Activated CD4-positive, alpha-beta T cell treated with anti-CD3 and anti-CD28 coated beads for 36 hours (primary cell): Measurements from ENCODE around the gene HOPX. TPM values are rescaled to one million over a fixed set of nuclear protein-coding genes. Genes with fewer than 3 reads are reported as not detected.
"Not testable (repeated sequence)": the region's sequence is repeated elsewhere in the genome, so short reads cannot be mapped to it uniquely, and the experiment has no call there.

Source experiments
- ATAC-seq: fragments of 200-7000 bp; cut with Tn5 transposase; one replicate; pipeline ENCODE4 v1.10.0; 2021; ENCODE audit warnings: mild to moderate bottlenecking, moderate library complexity
- CTCF ChIA-PET: fragments of 350-600 bp; sonication (Branson Sonifier 250); formaldehyde crosslinking; loops from one replicate; lab custom pipeline; 2021; ENCODE audit warnings: antibody characterized with exemption; lab: Charles Lee
- POLR2A ChIA-PET: fragments of 350-600 bp; sonication (Branson Sonifier 250); formaldehyde crosslinking; loops from one replicate; lab custom pipeline; 2021; ENCODE audit warnings: antibody characterized with exemption, inconsistent platforms; lab: Charles Lee
- DNase-seq: peaks from one replicate; pipeline ENCODE4 v3.0.0-alpha.2; 2020
- H3K27ac Mint-ChIP-seq: one replicate; pipeline ENCODE4 v1.8.0; 2021; ENCODE audit warnings: mixed read lengths
- H3K27me3 Mint-ChIP-seq: one replicate; pipeline ENCODE4 v1.8.0; 2021; ENCODE audit warnings: mixed read lengths
- H3K36me3 Mint-ChIP-seq: one replicate; pipeline ENCODE4 v1.8.0; 2021; ENCODE audit warnings: low read depth, mixed read lengths
- H3K4me1 Mint-ChIP-seq: one replicate; pipeline ENCODE4 v1.8.0; 2021; ENCODE audit warnings: mixed read lengths
- H3K4me3 Mint-ChIP-seq: one replicate; pipeline ENCODE4 v1.8.0; 2021; ENCODE audit warnings: mild to moderate bottlenecking, moderate library complexity, mixed read lengths
- H3K9me3 Mint-ChIP-seq: one replicate; pipeline ENCODE4 v1.8.0; 2021; ENCODE audit warnings: low read depth, mixed read lengths
- intact Hi-C, 2 experiments: fragments of 100-400 bp; cut with DNase I in 1 of 2; cut with micrococcal nuclease in 1 of 2; formaldehyde crosslinking; loops; one replicate each; pipeline versions ENCODE4 v1.14.2 to v1.15.1; 2022 to 2024; cut with DNase I, micrococcal nuclease
- total RNA-seq, 2 experiments: library from RNA; stranded (reverse); gene quantifications; one replicate each; pipeline ENCODE4 v1.2.3, GENCODE V29; 2021

HOPX gene
- total RNA-seq, 2 experiments from 2014 or later, result 56.3 to 83.9 TPM

- intact Hi-C loops, result no loop called here
- Mint-ChIP-seq H3K4me1 (no peaks in the 10 kb centered on the region), H3K27ac (no peak overlapping the region), H3K4me3 (no peak overlapping the region), H3K27me3 (peaks cover 6% of the 10 kb centered on the region), H3K9me3 (peaks cover 6% of the 10 kb centered on the region), H3K36me3 (peaks cover 5% of the 10 kb centered on the region)
- no peak for ATAC-seq
- no peak for DNase-seq
- POLR2A ChIA-PET, result interaction anchor here (0.5 to 0.7 kb wide), 2 partner anchors 170 to 971 kb away, joined by 8 to 9 read pairs; no protein-coding TSS in a partner anchor
- CTCF ChIA-PET, result interaction anchor here (0.7 to 2.3 kb wide), 7 partner anchors 10 to 165 kb away, joined by 3 to 19 read pairs (median 4); partner anchors contain the start of gene HOPX
Observed at GRCh38 chr4:56671373-56671772, 9.7 kb downstream of the HOPX start.

DNA sequence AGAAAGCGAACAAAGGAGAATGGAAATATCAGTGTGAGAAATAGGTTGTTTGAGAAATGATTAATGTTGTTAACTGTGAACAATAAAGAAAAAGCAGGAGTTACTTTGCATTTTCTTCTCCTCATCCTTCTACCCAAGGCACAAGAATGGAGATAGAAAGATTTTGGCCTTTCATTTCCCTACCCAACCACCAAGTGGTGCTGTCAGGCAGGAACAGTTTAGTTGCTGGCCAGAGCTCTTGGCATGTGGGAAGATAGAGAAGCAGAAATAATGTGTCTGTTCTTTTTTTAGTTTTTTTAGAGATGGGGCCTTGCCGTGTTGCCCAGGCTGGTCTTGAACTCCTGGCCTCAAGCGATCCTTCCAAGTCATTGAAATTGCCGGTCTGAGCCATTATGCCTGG lies 12.8 kb downstream of the HOPX start:
- CTCF ChIA-PET, result interaction anchor here (0.6 to 0.9 kb wide), 6 partner anchors 10 to 235 kb away, joined by 3 to 4 read pairs (median 3); no protein-coding TSS in a partner anchor
- H3K9me3 Mint-ChIP-seq, result peaks cover 6% of the 10 kb centered on the region
- intact Hi-C loops, result loop anchor here (1.0 kb wide), 3 partner anchors 132 to 168 kb away; no protein-coding TSS in a partner anchor

GRCh38 chr4:56667396-56667795 lies 13.7 kb downstream of the HOPX start:
- POLR2A ChIA-PET, H3K9me3 Mint-ChIP-seq, H3K27me3 Mint-ChIP-seq, H3K4me3 Mint-ChIP-seq, DNase-seq, CTCF ChIA-PET, H3K4me1 Mint-ChIP-seq, ATAC-seq, H3K27ac Mint-ChIP-seq, intact Hi-C loops, H3K36me3 Mint-ChIP-seq: not testable (repeated sequence)

More for the DNA sequence above, 12.8 kb downstream of the HOPX start:
- Mint-ChIP-seq H3K4me3 (no peak overlapping the region), H3K27ac (no peak overlapping the region), H3K36me3 (peaks cover 5% of the 10 kb centered on the region), H3K27me3 (peaks cover 9% of the 10 kb centered on the region), H3K4me1 (no peaks in the 10 kb centered on the region)
- peak; percentile 50 for DNase-seq
- ATAC-seq, result peak; percentile 58
- POLR2A ChIA-PET, result no interaction called here

GRCh38 chr4:56666279-56666678 lies 14.8 kb downstream of the HOPX start:
- CTCF ChIA-PET, result interaction anchor here (0.8 kb wide), 1 partner anchor 134 kb away, joined by 4 read pairs; no protein-coding TSS in a partner anchor

DNA sequence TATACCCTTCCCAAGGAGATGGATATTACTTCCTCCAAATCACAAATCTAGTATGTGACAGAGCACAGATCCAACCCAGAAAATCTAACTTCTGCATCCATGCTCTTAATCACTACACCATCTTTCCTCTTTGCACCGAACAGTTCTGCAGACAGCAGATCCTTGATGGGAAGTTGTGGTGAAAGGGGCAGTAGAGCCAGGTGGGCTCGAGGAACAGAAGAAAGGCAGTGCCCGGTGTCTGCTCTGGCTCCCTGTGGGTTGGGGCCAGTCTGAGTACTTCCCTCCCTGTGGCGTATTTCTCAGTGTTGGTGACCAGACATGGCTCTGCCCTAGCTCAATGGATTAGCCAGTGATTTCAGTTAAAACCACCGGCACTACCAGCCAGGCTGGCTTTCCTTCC lies 15.3 kb downstream of the HOPX start:
- no peaks in the 10 kb centered on the region for H3K4me1 Mint-ChIP-seq
- H3K36me3 Mint-ChIP-seq, result peaks cover 5% of the 10 kb centered on the region
- POLR2A ChIA-PET, result no interaction called here
- ATAC-seq, result no peak
- H3K9me3 Mint-ChIP-seq, result peaks cover 6% of the 10 kb centered on the region
- H3K27me3 Mint-ChIP-seq, result peaks cover 13% of the 10 kb centered on the region
- no peak for DNase-seq
- H3K4me3 Mint-ChIP-seq, result no peak overlapping the region
- CTCF ChIA-PET, result interaction anchor here (0.8 kb wide), 1 partner anchor 134 kb away, joined by 4 read pairs; no protein-coding TSS in a partner anchor
- intact Hi-C loops, result no loop called here
- no peak overlapping the region for H3K27ac Mint-ChIP-seq

More at GRCh38 chr4:56666279-56666678, 14.8 kb downstream of the HOPX start:
- DNase-seq, result no peak
- Mint-ChIP-seq H3K4me1 (no peaks in the 10 kb centered on the region), H3K27me3 (peaks cover 13% of the 10 kb centered on the region), H3K27ac (no peak overlapping the region), H3K36me3 (peaks cover 5% of the 10 kb centered on the region), H3K9me3 (peaks cover 6% of the 10 kb centered on the region), H3K4me3 (no peak overlapping the region)
- no peak for ATAC-seq
- intact Hi-C loops, result no loop called here
- POLR2A ChIA-PET, result no interaction called here

GRCh38 chr4:56662782-56663468 lies 18.2 kb downstream of the HOPX start:
- Mint-ChIP-seq H3K27ac (no peak overlapping the region), H3K36me3 (no peaks in the 10 kb centered on the region), H3K27me3 (peaks cover 18% of the 10 kb centered on the region), H3K4me1 (peaks cover 3% of the 10 kb centered on the region), H3K9me3 (no peaks in the 10 kb centered on the region), H3K4me3 (no peak overlapping the region)
- ATAC-seq, result no peak
- POLR2A ChIA-PET, result no interaction called here
- CTCF ChIA-PET, result interaction anchor here (1.0 kb wide), 1 partner anchor 166 kb away, joined by 3 read pairs; no protein-coding TSS in a partner anchor
- intact Hi-C loops, result no loop called here
- no peak for DNase-seq

GRCh38 chr4:56659946-56660345 lies 21.1 kb downstream of the HOPX start:
- Mint-ChIP-seq H3K27me3 (peaks cover 22% of the 10 kb centered on the region), H3K9me3 (no peaks in the 10 kb centered on the region), H3K4me1 (peaks cover 19% of the 10 kb centered on the region), H3K36me3 (peaks cover 3% of the 10 kb centered on the region), H3K27ac (no peak overlapping the region), H3K4me3 (no peak overlapping the region)
- POLR2A ChIA-PET, result no interaction called here
- intact Hi-C loops, result loop anchor here (5.0 to 10.0 kb wide), 2 partner anchors 225 to 317 kb away; partner anchors contain the start of genes NOA1 (in 1 of the 2), PAICS (in 1 of the 2), POLR2B (in 1 of the 2) and PPAT (in 1 of the 2)
- ATAC-seq (no peak), DNase-seq (no peak)
- CTCF ChIA-PET, result interaction anchor here (1.0 to 2.9 kb wide), 4 partner anchors 12 to 140 kb away, joined by 3 to 8 read pairs (median 4); no protein-coding TSS in a partner anchor

DNA sequence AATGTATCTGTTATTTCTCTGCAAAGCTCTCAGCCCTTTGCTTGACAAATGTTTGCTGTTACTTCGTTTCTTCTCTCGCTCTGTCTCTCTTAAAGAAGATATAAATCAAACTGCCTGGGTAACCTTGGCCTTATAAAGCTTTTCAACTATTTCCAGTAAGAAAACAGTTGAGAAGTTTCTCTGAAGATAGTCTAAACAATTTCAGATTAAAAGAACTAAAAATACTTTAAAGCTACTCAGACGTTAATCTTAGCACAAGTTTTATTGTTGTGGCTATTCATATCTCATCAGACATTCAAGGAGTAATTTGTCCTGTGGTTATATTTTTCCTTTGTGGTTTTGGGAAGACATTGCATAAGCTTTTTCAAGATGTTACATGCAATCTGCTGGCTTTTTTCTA lies 22.6 kb downstream of the HOPX start:
- H3K4me3 Mint-ChIP-seq, result no peak overlapping the region
- H3K36me3 Mint-ChIP-seq, result peaks cover 6% of the 10 kb centered on the region
- no peak for ATAC-seq
- H3K9me3 Mint-ChIP-seq, result no peaks in the 10 kb centered on the region
- peaks cover 32% of the 10 kb centered on the region for H3K4me1 Mint-ChIP-seq
- no peak for DNase-seq
- CTCF ChIA-PET, result interaction anchor here (1.1 to 2.9 kb wide), 3 partner anchors 10 to 13 kb away, joined by 3 to 8 read pairs (median 4); no protein-coding TSS in a partner anchor
- POLR2A ChIA-PET, result no interaction called here
- peaks cover 22% of the 10 kb centered on the region for H3K27me3 Mint-ChIP-seq
- intact Hi-C loops, result loop anchor here (5.0 to 10.0 kb wide), 2 partner anchors 224 to 319 kb away; partner anchors contain the start of genes NOA1 (in 1 of the 2), PAICS (in 1 of the 2), POLR2B (in 1 of the 2) and PPAT (in 1 of the 2)
- H3K27ac Mint-ChIP-seq, result no peak overlapping the region

DNA sequence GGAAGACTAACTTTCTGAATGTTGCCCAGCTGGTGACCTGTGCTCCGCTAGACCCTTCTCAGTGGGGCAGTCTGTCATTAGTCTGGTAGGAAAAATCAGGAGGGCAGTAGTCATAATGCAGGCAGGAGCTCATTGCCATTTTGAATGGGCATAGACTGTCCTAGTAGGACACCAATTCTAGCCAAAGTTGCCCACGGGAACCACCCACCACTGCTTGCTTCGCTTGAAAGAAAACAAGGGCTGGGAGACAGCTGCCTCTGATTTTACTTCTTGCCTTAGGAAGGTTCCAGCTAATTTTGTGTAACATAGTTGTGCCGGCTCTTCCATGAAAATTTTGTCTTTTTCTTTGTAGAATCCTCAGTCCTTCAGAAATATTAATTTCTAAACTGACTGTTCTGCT lies 23.3 kb downstream of the HOPX start:
- Mint-ChIP-seq H3K9me3 (no peaks in the 10 kb centered on the region), H3K36me3 (peaks cover 6% of the 10 kb centered on the region), H3K4me3 (no peak overlapping the region), H3K27ac (no peak overlapping the region), H3K4me1 (peaks cover 37% of the 10 kb centered on the region), H3K27me3 (peaks cover 22% of the 10 kb centered on the region)
- intact Hi-C loops, result loop anchor here (2.0 to 10.0 kb wide), 4 partner anchors 23 to 319 kb away; partner anchors contain the start of genes HOPX (in 1 of the 2), NOA1 (in 1 of the 2), PAICS (in 1 of the 2) and POLR2B (in 1 of the 2)
- ATAC-seq, result no peak
- ChIA-PET CTCF (interaction anchor here (0.8 to 2.9 kb wide), 4 partner anchors 10 to 179 kb away, joined by 3 to 8 read pairs (median 4); no protein-coding TSS in a partner anchor), POLR2A (no interaction called here)
- no peak for DNase-seq

- no peaks in the 10 kb centered on the region for H3K9me3 Mint-ChIP-seq
- no peak overlapping the region for H3K27ac Mint-ChIP-seq
- H3K27me3 Mint-ChIP-seq, result peaks cover 21% of the 10 kb centered on the region
- POLR2A ChIA-PET, result no interaction called here
- no peak for DNase-seq
- intact Hi-C loops, result loop anchor here (2.0 to 10.0 kb wide), 4 partner anchors 24 to 320 kb away; partner anchors contain the start of genes HOPX (in 1 of the 2), NOA1 (in 1 of the 2), PAICS (in 1 of the 2) and POLR2B (in 1 of the 2)
- CTCF ChIA-PET, result interaction anchor here (0.7 to 2.9 kb wide), 5 partner anchors 9 to 180 kb away, joined by 3 to 8 read pairs (median 3); no protein-coding TSS in a partner anchor
- peaks cover 42% of the 10 kb centered on the region for H3K4me1 Mint-ChIP-seq
- H3K4me3 Mint-ChIP-seq, result peak overlapping the region; percentile 86
- peaks cover 10% of the 10 kb centered on the region for H3K36me3 Mint-ChIP-seq
- ATAC-seq, result no peak
Observed at GRCh38 chr4:56657128-56657527, 24.0 kb downstream of the HOPX start.

DNA sequence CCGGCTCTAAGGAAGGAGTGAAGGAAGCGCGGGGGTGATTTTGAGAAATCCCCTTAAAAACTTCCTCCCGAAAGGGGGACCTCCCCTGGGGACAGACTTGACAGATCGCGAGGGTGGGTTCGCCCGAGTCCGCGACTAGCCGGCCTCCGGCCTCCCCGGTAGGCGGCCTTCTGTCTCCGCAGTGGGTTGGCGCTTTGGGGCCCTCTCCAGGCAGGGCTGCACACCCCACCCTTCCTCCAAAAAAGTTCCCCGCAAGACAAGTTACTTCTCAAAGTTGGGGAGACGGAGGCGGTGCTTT lies 24.8 kb downstream of the HOPX start:
- Mint-ChIP-seq H3K4me1 (peaks cover 51% of the 10 kb centered on the region), H3K27me3 (peaks cover 18% of the 10 kb centered on the region), H3K9me3 (no peaks in the 10 kb centered on the region), H3K4me3 (peak overlapping the region; percentile 86), H3K36me3 (peaks cover 10% of the 10 kb centered on the region), H3K27ac (peak overlapping the region; percentile 63)
- intact Hi-C loops, result loop anchor here (2.0 to 10.0 kb wide), 4 partner anchors 25 to 321 kb away; partner anchors contain the start of genes HOPX (in 1 of the 2), NOA1 (in 1 of the 2), PAICS (in 1 of the 2) and POLR2B (in 1 of the 2)
- CTCF ChIA-PET, result interaction anchor here (0.7 to 1.6 kb wide), 2 partner anchors 33 to 181 kb away, joined by 3 to 4 read pairs; no protein-coding TSS in a partner anchor
- POLR2A ChIA-PET, result no interaction called here
- ATAC-seq (peak; percentile 69), DNase-seq (peak; percentile 76)
